AG04449 (cell line): Measurements from ENCODE around the gene NRG3.
"Not testable (repeated sequence)": the region's sequence is repeated elsewhere in the genome, so short reads cannot be mapped to it uniquely, and the experiment has no call there.

Experiments
- CTCF ChIA-PET: fragments of 350-600 bp; formaldehyde crosslinking; extraction: SDS; loops from one replicate; lab custom pipeline; 2021; ENCODE audit warnings: antibody characterized with exemption; lab: Yijun Ruan, JAX
- POLR2A ChIA-PET: fragments of 400-600, 350-600 bp; formaldehyde crosslinking; extraction: SDS; loops from one replicate; lab custom pipeline; 2020; ENCODE audit warnings: antibody characterized with exemption, inconsistent platforms; lab: Yijun Ruan, JAX
- DNase-seq: peaks from one replicate; pipeline ENCODE4 v3.0.0-alpha.2; 2010; ENCODE audit warnings: low read depth, low spot score
- H3K4me3 ChIP-seq: 2 replicates; pipeline ENCODE4 v1.5.1; 2011; ENCODE audit warnings: low read depth, mild to moderate bottlenecking, control low read depth, low read length
- TF ChIP-seq, protein P1 (sequence below): IDR thresholded peaks from one replicate; pipeline ENCODE4 v1.5.1; 2011; ENCODE audit warnings: mild to moderate bottlenecking, moderate library complexity, low read length, control low read depth, inconsistent platforms; ENCODE audit not compliant: insufficient read depth; ENCODE audit errors: missing control alignments

Gene NRG3

DNA sequence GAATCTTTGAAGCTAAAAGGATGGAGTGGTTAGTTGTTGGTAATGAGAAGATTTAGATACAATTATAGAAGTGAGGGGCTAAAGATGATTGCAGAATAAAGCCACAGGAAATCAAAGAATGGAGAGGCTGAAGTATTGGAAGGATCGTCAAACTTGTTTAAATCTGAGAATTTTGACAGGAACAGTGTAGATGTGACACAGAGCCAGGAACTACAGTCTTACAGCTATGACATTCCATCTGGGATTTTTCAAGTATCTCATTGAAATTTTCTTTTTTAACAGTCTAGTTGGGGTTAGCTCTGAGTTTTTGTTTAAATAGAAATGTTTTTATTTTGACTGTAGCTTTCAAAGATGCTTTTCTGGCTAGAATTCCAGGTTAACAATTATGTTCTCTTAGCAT is 181.4 kb downstream of the NRG3 start:
- TF ChIP-seq, protein P1, sequence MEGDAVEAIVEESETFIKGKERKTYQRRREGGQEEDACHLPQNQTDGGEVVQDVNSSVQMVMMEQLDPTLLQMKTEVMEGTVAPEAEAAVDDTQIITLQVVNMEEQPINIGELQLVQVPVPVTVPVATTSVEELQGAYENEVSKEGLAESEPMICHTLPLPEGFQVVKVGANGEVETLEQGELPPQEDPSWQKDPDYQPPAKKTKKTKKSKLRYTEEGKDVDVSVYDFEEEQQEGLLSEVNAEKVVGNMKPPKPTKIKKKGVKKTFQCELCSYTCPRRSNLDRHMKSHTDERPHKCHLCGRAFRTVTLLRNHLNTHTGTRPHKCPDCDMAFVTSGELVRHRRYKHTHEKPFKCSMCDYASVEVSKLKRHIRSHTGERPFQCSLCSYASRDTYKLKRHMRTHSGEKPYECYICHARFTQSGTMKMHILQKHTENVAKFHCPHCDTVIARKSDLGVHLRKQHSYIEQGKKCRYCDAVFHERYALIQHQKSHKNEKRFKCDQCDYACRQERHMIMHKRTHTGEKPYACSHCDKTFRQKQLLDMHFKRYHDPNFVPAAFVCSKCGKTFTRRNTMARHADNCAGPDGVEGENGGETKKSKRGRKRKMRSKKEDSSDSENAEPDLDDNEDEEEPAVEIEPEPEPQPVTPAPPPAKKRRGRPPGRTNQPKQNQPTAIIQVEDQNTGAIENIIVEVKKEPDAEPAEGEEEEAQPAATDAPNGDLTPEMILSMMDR: no peak
- POLR2A ChIA-PET: no interaction called here
- CTCF ChIA-PET: no interaction called here
- H3K4me3 ChIP-seq: no peak overlapping the region
- DNase-seq: no peak

DNA sequence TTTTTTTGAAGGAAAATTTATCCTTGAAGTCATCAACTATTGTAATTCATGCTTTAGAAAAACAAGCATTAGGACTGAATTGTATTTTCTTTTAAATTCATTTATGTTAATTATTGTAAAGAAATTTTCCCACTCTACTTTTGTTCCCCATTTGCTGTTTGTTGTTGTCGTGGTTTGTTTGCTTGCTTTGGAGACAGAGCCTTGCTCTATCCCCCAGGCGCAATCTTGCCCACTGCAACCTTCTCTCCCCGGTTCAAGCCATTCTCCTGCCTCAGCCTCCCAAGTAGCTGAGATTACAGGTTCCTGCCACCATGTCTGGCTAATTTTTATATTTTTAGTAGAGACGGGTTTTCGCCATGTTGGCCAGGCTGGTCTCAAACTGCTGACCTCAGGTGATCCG is 192.2 kb downstream of the NRG3 start:
- H3K4me3 ChIP-seq, DNase-seq, POLR2A ChIA-PET, CTCF ChIA-PET: not testable (repeated sequence)

DNA sequence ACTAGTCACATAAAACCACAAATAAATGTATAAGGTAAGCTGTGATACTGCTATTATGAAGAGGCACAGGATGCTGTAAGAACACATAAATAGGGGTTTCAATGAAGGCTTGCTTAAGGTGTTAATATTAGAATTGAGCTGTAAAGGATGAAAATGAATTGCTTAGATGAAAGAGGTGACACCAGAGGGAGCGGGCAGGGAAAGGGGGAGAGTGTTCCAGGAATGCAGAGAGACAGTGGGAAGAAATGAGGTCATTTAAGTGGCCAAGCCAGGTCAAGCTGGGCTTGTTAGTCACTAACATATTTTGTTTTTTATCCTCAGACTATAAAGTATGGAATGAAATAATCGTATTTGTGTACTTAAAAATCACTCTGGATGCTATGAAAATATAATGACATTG is 193.5 kb downstream of the NRG3 start:
- no peak overlapping the region for H3K4me3 ChIP-seq
- POLR2A ChIA-PET: no interaction called here
- TF ChIP-seq, protein P1: no peak
- CTCF ChIA-PET: no interaction called here
- no peak for DNase-seq

DNA sequence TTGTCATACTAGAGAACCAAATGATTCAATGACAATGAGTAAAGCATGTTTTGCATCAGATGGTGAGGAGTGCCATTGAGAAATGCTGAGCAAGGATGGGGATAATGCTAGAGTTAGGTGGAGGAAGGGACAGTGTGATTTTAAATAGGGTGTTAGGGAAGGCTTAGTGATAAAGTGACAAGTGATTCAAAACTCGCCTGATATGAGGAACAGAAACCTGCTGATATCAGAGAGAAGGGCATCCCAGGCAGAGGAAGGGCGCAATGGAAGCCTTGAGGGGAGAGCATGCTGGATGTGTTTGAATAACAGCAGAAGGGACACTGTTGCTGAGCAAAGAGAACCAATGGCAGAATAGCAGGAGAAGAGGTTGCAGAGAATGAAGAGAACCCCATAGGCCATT is 196.2 kb downstream of the NRG3 start:
- no peak for DNase-seq
- ChIA-PET CTCF (no interaction called here), POLR2A (no interaction called here)
- TF ChIP-seq, protein P1: no peak
- H3K4me3 ChIP-seq: no peak overlapping the region

DNA sequence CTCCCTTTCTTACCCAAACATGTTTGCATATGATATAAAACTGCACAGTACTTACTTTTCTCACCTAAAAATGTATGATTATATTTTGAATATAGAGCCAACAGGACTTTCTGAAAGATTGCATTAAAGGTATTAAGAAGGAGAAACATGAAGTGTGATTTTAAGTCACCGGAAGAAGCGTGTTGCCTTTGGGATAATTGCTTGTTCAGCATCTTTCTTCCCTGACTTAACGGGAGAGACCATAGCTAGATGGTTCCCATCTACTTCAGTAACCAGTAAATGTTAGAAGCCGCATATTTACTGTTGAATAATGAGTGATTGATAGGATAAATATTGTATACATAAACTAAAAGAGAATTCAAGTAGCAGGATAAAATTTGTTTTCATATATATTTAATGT is 197.1 kb downstream of the NRG3 start:
- TF ChIP-seq, protein P1: no peak
- ChIA-PET CTCF (no interaction called here), POLR2A (no interaction called here)
- no peak for DNase-seq
- no peak overlapping the region for H3K4me3 ChIP-seq

DNA sequence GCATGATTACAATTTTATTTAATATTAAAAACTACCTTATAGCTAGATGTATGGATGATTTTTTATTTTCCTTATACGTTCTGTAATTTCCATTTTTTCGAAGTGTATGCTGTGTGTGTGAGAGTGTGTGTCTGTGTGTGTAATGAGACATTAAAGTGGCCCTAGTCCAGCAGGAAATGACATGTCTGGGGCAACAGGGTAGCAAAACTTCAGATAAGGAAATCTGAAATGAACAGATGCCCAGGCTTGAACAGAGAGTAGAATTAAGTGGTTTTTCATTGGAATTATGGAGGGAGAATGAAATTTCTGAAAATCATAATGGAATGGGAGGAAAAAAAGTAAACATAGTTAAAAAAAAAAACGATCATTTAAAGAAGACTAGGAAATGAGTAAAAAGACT is 200.6 kb downstream of the NRG3 start:
- CTCF ChIA-PET: no interaction called here
- TF ChIP-seq, protein P1: no peak
- no peak for DNase-seq
- H3K4me3 ChIP-seq: no peak overlapping the region
- POLR2A ChIA-PET: no interaction called here

DNA sequence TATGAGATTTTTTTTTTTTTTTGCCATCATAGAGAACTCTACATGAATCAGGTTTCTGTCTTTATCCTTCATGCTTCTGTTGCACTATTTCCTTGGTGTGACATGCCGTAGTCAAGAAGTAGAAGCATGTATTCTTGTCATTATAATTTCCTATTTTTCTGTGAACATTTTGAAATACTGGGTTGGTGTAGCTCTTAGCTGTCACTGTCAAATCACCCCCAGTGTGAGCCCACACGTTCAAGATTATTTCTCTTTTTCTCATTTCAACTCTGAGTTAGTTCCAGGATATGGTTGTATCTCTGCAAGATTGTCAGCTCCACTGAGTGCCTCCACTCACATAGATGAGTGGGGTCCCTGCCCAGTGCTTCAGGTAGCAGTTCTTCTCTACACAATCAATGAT is 209.5 kb downstream of the NRG3 start:
- DNase-seq: no peak
- CTCF ChIA-PET: no interaction called here
- TF ChIP-seq, protein P1: no peak

More for the DNA sequence above, 209.5 kb downstream of the NRG3 start:
- H3K4me3 ChIP-seq: no peak overlapping the region
- POLR2A ChIA-PET: no interaction called here
